ENCODE results near the gene RFX8. TPM values are rescaled to one million over a fixed set of nuclear protein-coding genes. Genes with fewer than 3 reads are reported as not detected.

RFX8 gene
- total and polyA plus RNA-seq, 10 of the 15 experiments (the other 5 are each of a cell fraction or from before 2014, with no cell fraction given) = 0.19 TPM; not detected in 9

- no peak for FAIRE-seq
- SMC1A ChIA-PET (ENCODE audit: uncharacterized antibody, unreplicated experiment) = no interaction called here
- intact Hi-C loops (cut with micrococcal nuclease; ENCODE audit: unreplicated experiment) (no loop called here), in situ Hi-C loops (cut with MboI) (no loop called here)
- CTCF ChIA-PET = no interaction called here
- no peaks in the 10 kb centered on the region for H3K9me3 ChIP-seq (replicated peaks; ENCODE audit: control insufficient read depth, insufficient read depth, low read length)
- H3K27me3 ChIP-seq (replicated peaks in 1 of 2; ENCODE audit: control insufficient read depth in 2 of 2, insufficient read depth in 2 of 2, low read length in 1 of 2) = no peaks in the 10 kb centered on the region
- no peak overlapping the region for H3K27ac ChIP-seq (ENCODE audit: control insufficient read depth, insufficient read depth)
- RAD21 ChIA-PET (ENCODE audit: unreplicated experiment) = no interaction called here
- no peaks in the 10 kb centered on the region for H3K79me2 ChIP-seq (ENCODE audit: control insufficient read depth, insufficient read depth, low read length)
- H3K4me3 ChIP-seq = no peak overlapping the region
- DNase-seq (ENCODE audit: low read depth, low spot score) = no peak
- no peak overlapping the region for H3K4me2 ChIP-seq (ENCODE audit: control insufficient read depth, insufficient read depth)
- no TSS peak for BruUV-seq (replicated peaks)
- ATAC-seq = no peak
- POLR2A ChIA-PET = no interaction called here
- no peak overlapping the region for H2AFZ ChIP-seq (ENCODE audit: control insufficient read depth, low read depth, low read length)
- H3K9ac ChIP-seq (ENCODE audit: control insufficient read depth, insufficient read depth, low read length) = no peak overlapping the region
- H3K36me3 ChIP-seq (ENCODE audit: control insufficient read depth in 2 of 2, insufficient read depth in 2 of 2, low read length in 1 of 2) = no peaks in the 10 kb centered on the region
- TF ChIP-seq TCF12 (IDR thresholded peaks at IDR 0.05; ENCODE audit: low read depth, low read length) (no peak), BCL11A (IDR thresholded peaks at IDR 0.05; ENCODE audit: low read depth, low read length) (no peak), PKNOX1 (IDR thresholded peaks at IDR 0.05) (no peak), IKZF1 (conservative IDR thresholded peaks at IDR 0.05) (no peak), IKZF2 (IDR thresholded peaks at IDR 0.05) (no peak), MLLT1 (IDR thresholded peaks at IDR 0.05) (no peak), ZNF687 (IDR thresholded peaks at IDR 0.05) (no peak), SRF (IDR thresholded peaks at IDR 0.05; ENCODE audit: low read depth in 2 of 2, low read length in 2 of 2) (no peak), CREB1 (IDR thresholded peaks at IDR 0.05; ENCODE audit: low read depth) (no peak), ZSCAN29 (IDR thresholded peaks at IDR 0.05) (no peak), ZNF622 (IDR thresholded peaks at IDR 0.05) (no peak), HCFC1 (IDR thresholded peaks at IDR 0.05; ENCODE audit: low read length) (no peak), MYB (IDR thresholded peaks at IDR 0.05; ENCODE audit: borderline replicate concordance, low read depth, low read length) (no peak), ELK1 (IDR thresholded peaks at IDR 0.05; ENCODE audit: low read depth, low read length) (no peak), NFYB (IDR thresholded peaks at IDR 0.05; ENCODE audit: insufficient read depth, low read depth, low read length) (no peak), SMAD5 (IDR thresholded peaks at IDR 0.05; ENCODE audit: low read depth) (no peak), ZNF274 (IDR thresholded peaks at IDR 0.05; ENCODE audit: insufficient read depth, insufficient read length) (no peak)
- H4K20me1 ChIP-seq (ENCODE audit: control insufficient read depth, insufficient read depth) = no peaks in the 10 kb centered on the region
- H3K4me1 ChIP-seq (ENCODE audit: control insufficient read depth, insufficient read depth, low read length) = no peaks in the 10 kb centered on the region
- 27% methylated on average over 3 of the region's 3 CpGs for WGBS (ENCODE audit: insufficient coverage, insufficient replicate concordance, low lambda C conversion rate, missing lambda C conversion rate)
Observed at GRCh38 chr2:101466426-101466825, 8.5 kb downstream of the RFX8 start.

Measured in GM12878 (cell line).